K562 (cell line): ENCODE data around the gene SLC2A8. TPM values are rescaled to one million over a fixed set of nuclear protein-coding genes. Genes with fewer than 3 reads are reported as not detected.

Experiments used
- ARID3A ChIP-seq: IDR thresholded peaks from 2 replicates; pipeline ENCODE4 v1.6.1; 2012; ENCODE audit warnings: low read depth, low read length, improper control_type of control experiment, borderline replicate concordance
- BHLHE40 ChIP-seq: IDR thresholded peaks from 2 replicates; pipeline ENCODE4 v1.6.1; 2011; ENCODE audit warnings: low read length, improper control_type of control experiment
- DEAF1 ChIP-seq: fragments of 450-650 bp; formaldehyde crosslinking; IDR thresholded peaks from 2 replicates; pipeline ENCODE4 v1.4.0; 2020; ENCODE audit warnings: mild to moderate bottlenecking, moderate library complexity
- E2F3 ChIP-seq: fragments of 250-450 bp; sonication (Bioruptor Pico); IDR thresholded peaks from 2 replicates; pipeline ENCODE4 v1.4.0; 2020; ENCODE audit warnings: mild to moderate bottlenecking
- E2F4 ChIP-seq: sonication (generic); formaldehyde crosslinking; IDR thresholded peaks from 2 replicates; pipeline ENCODE4 v1.8.0; 2022; ENCODE audit warnings: mild to moderate bottlenecking, low read depth, missing genetic modification reagents
- FOSL1 ChIP-seq: fragments of 200-800 bp; sonication (Bioruptor generic); conservative IDR thresholded peaks from 2 replicates; pipeline ENCODE4 v1.6.1; 2016; ENCODE audit warnings: missing genetic modification characterization, missing compliant biosample characterization
- MLLT1 ChIP-seq, 2 experiments: fragments of 450-650 bp; IDR thresholded peaks; 2 replicates each; pipeline ENCODE4 v1.6.1; 2016
- MNT ChIP-seq, 2 experiments: fragments of 450-650 bp; conservative IDR thresholded peaks; 2 replicates each; pipeline ENCODE4 v1.6.1; 2017; ENCODE audit warnings: mild to moderate bottlenecking in 2 of 2, moderate library complexity in 2 of 2
- NFE2L1 ChIP-seq: fragments of 450-650 bp; IDR thresholded peaks from 2 replicates; pipeline ENCODE4 v1.6.1; 2016; ENCODE audit warnings: missing genetic modification characterization, low read depth, mild to moderate bottlenecking, missing compliant biosample characterization, moderate library complexity, borderline replicate concordance
- PHB2 ChIP-seq: fragments of 450-650 bp; IDR thresholded peaks from 2 replicates; pipeline ENCODE4 v1.6.1; 2017; ENCODE audit warnings: low read depth
- PKNOX1 ChIP-seq: fragments of 450-650 bp; IDR thresholded peaks from 2 replicates; pipeline ENCODE4 v1.6.1; 2016
- PPARD ChIP-seq: fragments of 250-450 bp; sonication (Bioruptor Pico); IDR thresholded peaks from 2 replicates; pipeline ENCODE4 v1.8.0; 2022; ENCODE audit warnings: inconsistent platforms, mild to moderate bottlenecking, moderate library complexity
- RBBP5 ChIP-seq: fragments of 200-600 bp; sonication (generic); IDR thresholded peaks from 2 replicates; pipeline ENCODE4 v1.6.1; 2012; ENCODE audit warnings: borderline replicate concordance, mild to moderate bottlenecking, low read length, control low read depth, inconsistent platforms; ENCODE audit not compliant: insufficient read depth, poor library complexity, severe bottlenecking
- SREBF2 ChIP-seq: sonication (generic); formaldehyde crosslinking; IDR thresholded peaks from 2 replicates; pipeline ENCODE4 v1.4.0; 2020; ENCODE audit warnings: mild to moderate bottlenecking, missing genetic modification reagents
- XRCC5 ChIP-seq: fragments of 200-400 bp; formaldehyde crosslinking; IDR thresholded peaks from 2 replicates; pipeline ENCODE4 v1.6.1; 2017; ENCODE audit warnings: low read depth, mild to moderate bottlenecking, low read length
- ZNF146 ChIP-seq: IDR thresholded peaks from one replicate; pipeline ENCODE4 v1.6.1; 2018; ENCODE audit warnings: missing compliant biosample characterization; ENCODE audit not compliant: unreplicated experiment
- ZNF184 ChIP-seq: sonication (generic); formaldehyde crosslinking; IDR thresholded peaks from 2 replicates; pipeline ENCODE4 v1.5.0; 2020; ENCODE audit warnings: missing genetic modification reagents
- polyA plus RNA-seq, 8 experiments: library from polyadenylated mRNA; depleted of rRNA in 4 of 8; stranded (reverse) in 5 of 8; unstranded in 3 of 8; fragments of >200 nt; fragmentation: Nextera tagmentation in 2 of 8; fragmentation: Illumina TruSeq in 1 of 8; extraction: Ambion mirVana in 2 of 8; extraction: Trizol in 1 of 8; gene quantifications; 2 replicates each; pipeline versions ENCODE4 v1.2.1 to v1.2.3, GENCODE V29; 2011 to 2014; ENCODE audit warnings: inconsistent platforms in 1 of 8, missing spikeins in 1 of 8
- total RNA-seq, 7 experiments: library from RNA; depleted of rRNA in 6 of 7; stranded (reverse); fragments of >200 nt in 6 of 7; fragmentation: Illumina TruSeq in 2 of 7; extraction: Trizol in 2 of 7; gene quantifications; 2 replicates each; pipeline versions ENCODE4 v1.2.1 to v1.2.3, GENCODE V29; 2011 to 2021; ENCODE audit warnings: low replicate concordance in 1 of 7

Gene SLC2A8
- total and polyA plus RNA-seq, 9 of the 15 experiments (the other 6 are each of a cell fraction or from before 2014, with no cell fraction given) = 0.13 to 12.9 (median 5.2) TPM

GRCh38 chr9:127451858-127452656 is 55.1 kb downstream of the SLC2A8 start (continued):
- TF ChIP-seq PKNOX1 (0 out of 2 replicates have a peak, but pooled peaks have one; percentile 12), NFE2L1 (tag) (no peak), DEAF1 (CRISPR knock-in tag) (no peak), RBBP5 (no peak), E2F4 (0 out of 2 replicates have a peak, but pooled peaks have one; percentile 39), ZNF184 (CRISPR knock-in tag) (no peak), MLLT1 (IDR thresholded peaks at IDR 0.05) (0 out of 4 replicates have a peak, but pooled peaks of 1 of the 2 experiments have one; percentile 23), PHB2 (no peak), XRCC5 (no peak), ARID3A (no peak), BHLHE40 (peak; percentile 56), SREBF2 (CRISPR knock-in tag) (0 out of 2 replicates have a peak, but pooled peaks have one; percentile 26), PPARD (CRISPR knock-in tag) (no peak), E2F3 (CRISPR knock-in tag) (no peak), ZNF146 (CRISPR knock-in tag) (no peak), MNT (conservative IDR thresholded peaks at IDR 0.05) (peak; percentile 20 to 49; a peak in 3 of 4 replicates), FOSL1 (tag) (no peak)
